OCI-LY3 (cell line): ENCODE measurements around the gene MIA.

ENCODE experiments used
- EZH2phosphoT487 ChIP-seq: fragments of 200-600 bp; shearing (Covaris generic); IDR thresholded peaks from 2 replicates; pipeline ENCODE4 v1.6.1; 2018; ENCODE audit warnings: antibody characterized with exemption, mixed run types, low read depth
- TF ChIP-seq, protein P1 (sequence below): fragments of 200-600, 300-600 bp; sonication (generic); IDR thresholded peaks from 2 replicates; pipeline ENCODE4 v1.5.1; 2014; ENCODE audit warnings: antibody characterized with exemption, low read length, low read depth

DNA sequence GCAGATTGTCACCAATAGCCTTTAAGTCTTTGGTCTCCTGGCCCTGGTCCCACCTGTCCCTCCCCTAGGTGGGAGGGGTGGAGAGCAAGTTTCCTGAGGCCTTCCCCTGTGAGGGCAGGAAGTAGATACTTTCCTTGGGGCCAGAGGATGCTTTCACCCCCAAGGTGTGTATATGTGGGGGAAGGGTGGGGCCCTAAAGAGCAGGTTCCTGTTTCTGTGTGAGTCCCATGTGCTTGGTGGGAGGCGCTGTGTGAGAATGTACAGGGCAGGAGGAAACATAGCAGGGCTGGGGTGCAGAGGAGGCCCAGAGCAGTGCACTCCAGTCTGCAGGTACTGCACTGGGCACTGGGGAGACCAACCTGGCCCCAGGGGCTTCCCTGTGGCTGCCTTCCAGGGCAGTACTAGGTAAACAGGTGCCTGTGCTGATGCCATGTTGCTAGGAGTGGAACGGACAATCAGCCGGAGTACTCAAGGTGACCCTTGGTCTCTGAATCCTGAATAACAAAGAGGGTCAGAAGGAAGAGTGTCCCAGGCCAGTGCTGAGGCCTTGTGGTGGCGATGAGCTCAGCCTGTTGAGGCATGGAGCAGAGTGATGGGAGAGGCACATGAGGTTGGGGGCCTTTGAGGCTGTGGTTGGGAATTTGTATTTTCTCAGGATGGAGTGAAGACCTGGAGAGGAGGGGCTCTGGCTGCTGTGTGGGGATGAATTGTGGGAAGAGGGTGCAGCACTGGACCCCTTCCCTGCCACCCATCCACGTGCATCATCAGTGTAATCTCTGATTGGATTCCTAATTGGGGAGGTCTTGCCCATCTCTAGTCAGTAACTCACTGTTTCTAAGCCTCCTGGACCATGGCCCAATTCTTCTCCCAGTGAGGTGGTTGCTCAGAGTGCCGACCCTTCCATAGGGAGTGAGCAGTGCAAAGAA, 28.8 kb downstream of the MIA start:
- TF ChIP-seq, protein P1, sequence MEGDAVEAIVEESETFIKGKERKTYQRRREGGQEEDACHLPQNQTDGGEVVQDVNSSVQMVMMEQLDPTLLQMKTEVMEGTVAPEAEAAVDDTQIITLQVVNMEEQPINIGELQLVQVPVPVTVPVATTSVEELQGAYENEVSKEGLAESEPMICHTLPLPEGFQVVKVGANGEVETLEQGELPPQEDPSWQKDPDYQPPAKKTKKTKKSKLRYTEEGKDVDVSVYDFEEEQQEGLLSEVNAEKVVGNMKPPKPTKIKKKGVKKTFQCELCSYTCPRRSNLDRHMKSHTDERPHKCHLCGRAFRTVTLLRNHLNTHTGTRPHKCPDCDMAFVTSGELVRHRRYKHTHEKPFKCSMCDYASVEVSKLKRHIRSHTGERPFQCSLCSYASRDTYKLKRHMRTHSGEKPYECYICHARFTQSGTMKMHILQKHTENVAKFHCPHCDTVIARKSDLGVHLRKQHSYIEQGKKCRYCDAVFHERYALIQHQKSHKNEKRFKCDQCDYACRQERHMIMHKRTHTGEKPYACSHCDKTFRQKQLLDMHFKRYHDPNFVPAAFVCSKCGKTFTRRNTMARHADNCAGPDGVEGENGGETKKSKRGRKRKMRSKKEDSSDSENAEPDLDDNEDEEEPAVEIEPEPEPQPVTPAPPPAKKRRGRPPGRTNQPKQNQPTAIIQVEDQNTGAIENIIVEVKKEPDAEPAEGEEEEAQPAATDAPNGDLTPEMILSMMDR: no peak
- TF ChIP-seq EZH2phosphoT487: no peak
